Chondrocyte (in vitro differentiated cells): ENCODE measurements around the gene SIRT5. TPM values are rescaled to one million over a fixed set of nuclear protein-coding genes. Genes with fewer than 3 reads are reported as not detected.

Experiments
- DNase-seq: peaks from one replicate; pipeline ENCODE4 v3.0.0; 2021; ENCODE audit warnings: mixed read lengths, low spot score
- H3K27ac Mint-ChIP-seq: one replicate; pipeline ENCODE4 v1.8.0; 2021; ENCODE audit warnings: mild to moderate bottlenecking, moderate library complexity, mixed read lengths; ENCODE audit not compliant: unreplicated experiment
- H3K27me3 Mint-ChIP-seq: 2 replicates; pipeline ENCODE4 v1.8.0; 2021; ENCODE audit warnings: low read depth, mixed read lengths
- H3K36me3 Mint-ChIP-seq: 2 replicates; pipeline ENCODE4 v1.8.0; 2021; ENCODE audit warnings: low read depth, mixed read lengths
- H3K4me1 Mint-ChIP-seq: 2 replicates; pipeline ENCODE4 v1.8.0; 2021; ENCODE audit warnings: low read depth, mild to moderate bottlenecking, mixed read lengths
- H3K4me3 Mint-ChIP-seq: one replicate; pipeline ENCODE4 v1.8.0; 2021; ENCODE audit warnings: mild to moderate bottlenecking, moderate library complexity, mixed read lengths; ENCODE audit not compliant: unreplicated experiment
- H3K9me3 Mint-ChIP-seq: 2 replicates; pipeline ENCODE4 v1.8.0; 2021; ENCODE audit warnings: low read depth, mixed read lengths
- CTCF ChIP-seq: fragments of 200-600 bp; sonication (generic); IDR thresholded peaks from 2 replicates; pipeline ENCODE4 v1.5.0; 2021; ENCODE audit warnings: antibody characterized with exemption, mild to moderate bottlenecking, moderate library complexity
- total RNA-seq: library from RNA; stranded (reverse); gene quantifications from 3 replicates; pipeline ENCODE4 v1.2.1, GENCODE V29; 2021

The SIRT5 gene
- total RNA-seq, 1 donor from 2014 or later = 8.0 TPM

- Mint-ChIP-seq H3K27ac (no peak overlapping the region), H3K36me3 (peaks cover 20% of the 10 kb centered on the region), H3K9me3 (no peaks in the 10 kb centered on the region), H3K4me1 (peaks cover 23% of the 10 kb centered on the region), H3K4me3 (no peak overlapping the region), H3K27me3 (no peaks in the 10 kb centered on the region)
- DNase-seq = no peak
- no peak for TF ChIP-seq CTCF
Measured at GRCh38 chr6:13629459-13630116, 55.2 kb downstream of the SIRT5 start.

GRCh38 chr6:13630499-13630898 lies 56.1 kb downstream of the SIRT5 start:
- H3K36me3 Mint-ChIP-seq = peaks cover 19% of the 10 kb centered on the region
- no peak overlapping the region for H3K4me3 Mint-ChIP-seq
- TF ChIP-seq CTCF = no peak
- no peaks in the 10 kb centered on the region for H3K27me3 Mint-ChIP-seq
- no peak overlapping the region for H3K27ac Mint-ChIP-seq
- H3K4me1 Mint-ChIP-seq = peaks cover 23% of the 10 kb centered on the region
- no peaks in the 10 kb centered on the region for H3K9me3 Mint-ChIP-seq
- no peak for DNase-seq

GRCh38 chr6:13633343-13633742 lies 58.9 kb downstream of the SIRT5 start:
- Mint-ChIP-seq H3K4me3 (no peak overlapping the region), H3K36me3 (peaks cover 30% of the 10 kb centered on the region), H3K27me3 (no peaks in the 10 kb centered on the region), H3K27ac (no peak overlapping the region), H3K4me1 (peaks cover 23% of the 10 kb centered on the region), H3K9me3 (no peaks in the 10 kb centered on the region)
- no peak for TF ChIP-seq CTCF
- DNase-seq = no peak

GRCh38 chr6:13635948-13636658 lies 61.7 kb downstream of the SIRT5 start:
- peaks cover 22% of the 10 kb centered on the region for H3K4me1 Mint-ChIP-seq
- TF ChIP-seq CTCF = no peak
- no peak for DNase-seq
- no peak overlapping the region for H3K27ac Mint-ChIP-seq
- H3K9me3 Mint-ChIP-seq = no peaks in the 10 kb centered on the region
- peaks cover 35% of the 10 kb centered on the region for H3K36me3 Mint-ChIP-seq
- no peak overlapping the region for H3K4me3 Mint-ChIP-seq
- no peaks in the 10 kb centered on the region for H3K27me3 Mint-ChIP-seq

GRCh38 chr6:13638014-13638413 lies 63.6 kb downstream of the SIRT5 start:
- H3K27me3 Mint-ChIP-seq = no peaks in the 10 kb centered on the region
- H3K9me3 Mint-ChIP-seq = no peaks in the 10 kb centered on the region
- H3K4me3 Mint-ChIP-seq = no peak overlapping the region
- H3K27ac Mint-ChIP-seq = no peak overlapping the region
- DNase-seq = no peak
- peaks cover 23% of the 10 kb centered on the region for H3K36me3 Mint-ChIP-seq
- no peak for TF ChIP-seq CTCF
- peaks cover 20% of the 10 kb centered on the region for H3K4me1 Mint-ChIP-seq
